Spleen (tissue), 11 donors: Measurements from ENCODE around the gene LTBR. TPM values are rescaled to one million over a fixed set of nuclear protein-coding genes. Genes with fewer than 3 reads are reported as not detected.
A peak's percentile ranks its signal among the peaks of the same experiment; 100 is the strongest.

Experiments
- DNase-seq: peaks from one replicate; pipeline ENCODE4 v3.0.0-alpha.2; 2020
- H3K27ac ChIP-seq, 8 donors: fragments of 200-600 bp; sonication (generic) in 7 of 8; 1 replicate in 4 of 8; 2 replicates in 4 of 8; pipeline versions ENCODE4 v1.5.0 to v1.8.0; 2016 to 2021; ENCODE audit warnings: inconsistent platforms in 4 of 8, mild to moderate bottlenecking in 4 of 8, moderate library complexity in 1 of 8
- H3K27me3 ChIP-seq, 7 donors: fragments of 200-600 bp; sonication (generic) in 6 of 7; replicated peaks in 1 of 7; 1 replicate in 4 of 7; 2 replicates in 3 of 7; pipeline versions ENCODE4 v1.5.0 to v1.8.0; 2016 to 2021; ENCODE audit warnings: inconsistent platforms in 3 of 7, mild to moderate bottlenecking in 1 of 7
- H3K36me3 ChIP-seq, 6 donors: fragments of 200-600 bp; sonication (generic) in 5 of 6; 1 replicate in 4 of 6; 2 replicates in 2 of 6; pipeline versions ENCODE4 v1.5.0 to v1.8.0; 2016 to 2021; ENCODE audit warnings: inconsistent platforms in 2 of 6
- H3K4me1 ChIP-seq, 6 donors: fragments of 200-600 bp; sonication (generic) in 5 of 6; 1 replicate in 3 of 6; 2 replicates in 3 of 6; pipeline versions ENCODE4 v1.5.0 to v1.8.0; 2016 to 2021; ENCODE audit warnings: inconsistent platforms in 3 of 6
- H3K4me3 ChIP-seq, 8 donors: fragments of 200-600 bp; sonication (generic) in 7 of 8; 1 replicate in 4 of 8; 2 replicates in 4 of 8; pipeline versions ENCODE4 v1.5.0 to v1.8.0; 2016 to 2021; ENCODE audit warnings: inconsistent platforms in 4 of 8, mild to moderate bottlenecking in 4 of 8, moderate library complexity in 2 of 8
- H3K9me3 ChIP-seq, 8 donors: fragments of 200-600 bp; sonication (generic) in 7 of 8; 1 replicate in 4 of 8; 2 replicates in 4 of 8; pipeline versions ENCODE4 v1.5.0 to v1.8.0; 2016 to 2021; ENCODE audit warnings: inconsistent platforms in 4 of 8
- CTCF ChIP-seq, 11 experiments: fragments of 200-600 bp in 7 of 11; fragments of 450-650 bp in 4 of 11; sonication (generic) in 4 of 11; IDR thresholded peaks in 8 of 11; conservative IDR thresholded peaks in 3 of 11; 1 replicate in 7 of 11; 2 replicates in 4 of 11; pipeline versions ENCODE4 v1.4.0 to v1.8.0; 2016 to 2021; ENCODE audit warnings: antibody characterized with exemption in 11 of 11, inconsistent platforms in 4 of 11, mild to moderate bottlenecking in 1 of 11
- POLR2A ChIP-seq, 3 donors: fragments of 450-650 bp; IDR thresholded peaks; one replicate each; pipeline ENCODE4 v1.5.1; 2017; ENCODE audit warnings: antibody characterized with exemption in 3 of 3, mild to moderate bottlenecking in 1 of 3
- POLR2AphosphoS5 ChIP-seq, 3 donors: sonication (generic); formaldehyde crosslinking; IDR thresholded peaks; one replicate each; pipeline ENCODE4 v1.5.1; 2017; ENCODE audit warnings: antibody characterized with exemption in 3 of 3
- WGBS, 5 donors: extraction: QIAGEN DNeasy Blood & Tissue Kit in 3 of 5; methylation state at CpG; one replicate each; pipeline versions ENCODE4 v1.1.5 to v1.1.7; 2013 to 2018; 5-methylcytosine and 5-hydroxymethylcytosine counted together
- intact Hi-C: fragments of 100-400 bp; cut with DNase I; formaldehyde crosslinking; loops from one replicate; pipeline ENCODE4 v1.15.0; 2023; ENCODE audit warnings: low total_unique reads
- polyA plus RNA-seq, 3 donors: library from polyadenylated mRNA; stranded (reverse); fragments of 200-250 nt; gene quantifications; one replicate each; pipeline ENCODE4 v1.2.1, GENCODE V29; 2013
- total RNA-seq, 7 donors: library from RNA; depleted of rRNA in 3 of 7; stranded (reverse); fragments of >200 nt in 3 of 7; fragmentation: NEBNext Ultra II Directional in 4 of 7; extraction: Animal tissue kit (Norgen Biotek cat#: 25700) in 4 of 7; gene quantifications; one replicate each; pipeline versions ENCODE4 v1.1.0 to v1.2.1, GENCODE V29; 2016 to 2021
- donor health status: healthy with polysubstance abuse.
- donor health status: DM: no; HTN: no; CAD: no; lungs with moderate emphysema.
- donor health status: DM: no; HTN: no; CAD: no.
- donor health status: Bipolar disorder and iron deficiency.
- donor health status: healthy.
- donor health status: DM: no; HTN: no; CAD: no.
- donor health status: DM: yes; HTN: yes; CAD: no.

LTBR gene
- total and polyA plus RNA-seq, 10 donors, result 14.4 to 155 (median 85.5) TPM

GRCh38 chr12:6358881-6359280 lies 25.1 kb upstream of the LTBR start:
- no peaks in the 10 kb centered on the region for H3K9me3 ChIP-seq
- H3K27ac ChIP-seq, result peak overlapping the region in 3 of 8 donors; percentile 26 to 55 (median 51)
- peaks cover 14 to 87% (median 41%) of the 10 kb centered on the region in 6 donors for H3K4me1 ChIP-seq
- intact Hi-C loops, result no loop called here
- no peak for TF ChIP-seq CTCF (IDR thresholded peaks at IDR 0.05 in 8 of 11, conservative IDR thresholded peaks at IDR 0.05 in 3 of 11)
- TF ChIP-seq POLR2A (IDR thresholded peaks at IDR 0.05), result no peak
- TF ChIP-seq POLR2AphosphoS5 (IDR thresholded peaks at IDR 0.05), result no peak
- no peaks in the 10 kb centered on the region for H3K36me3 ChIP-seq
- H3K27me3 ChIP-seq, result peaks cover 0 to 42% (median 0%) of the 10 kb centered on the region in 7 donors
- 46 to 76% (median 62%) methylated on average over 1 of the region's 1 CpG for WGBS, 5 donors
- H3K4me3 ChIP-seq, result no peak overlapping the region
- no peak for DNase-seq

GRCh38 chr12:6360080-6360571 lies 23.8 kb upstream of the LTBR start:
- Histone ChIP-seq H3K4me3 (no peak overlapping the region), H3K9me3 (no peaks in the 10 kb centered on the region), H3K27ac (peak overlapping the region in 2 of 8 donors; percentile 34 to 56), H3K4me1 (peaks cover 14 to 83% (median 43%) of the 10 kb centered on the region in 6 donors), H3K27me3 (peaks cover 0 to 36% (median 0%) of the 10 kb centered on the region in 7 donors), H3K36me3 (no peaks in the 10 kb centered on the region)
- TF ChIP-seq POLR2AphosphoS5 (IDR thresholded peaks at IDR 0.05) (no peak), CTCF (IDR thresholded peaks at IDR 0.05 in 8 of 11, conservative IDR thresholded peaks at IDR 0.05 in 3 of 11) (no peak), POLR2A (IDR thresholded peaks at IDR 0.05) (no peak)
- DNase-seq, result no peak
- intact Hi-C loops, result no loop called here
- WGBS, 5 donors, result 71 to 83% (median 76%) methylated on average over 7 of the region's 7 CpGs

- intact Hi-C loops, result no loop called here
- Histone ChIP-seq H3K4me1 (peaks cover 14 to 76% (median 38%) of the 10 kb centered on the region in 6 donors), H3K27me3 (peaks cover 0 to 29% (median 0%) of the 10 kb centered on the region in 7 donors), H3K36me3 (no peaks in the 10 kb centered on the region), H3K27ac (peak overlapping the region in 5 of 8 donors; percentile 45 to 97 (median 57)), H3K4me3 (no peak overlapping the region), H3K9me3 (no peaks in the 10 kb centered on the region)
- peak; percentile 44 for DNase-seq
- 69 to 75% (median 73%) methylated on average over 10 to 11 of the region's 11 CpGs for WGBS, 5 donors
- no peak for TF ChIP-seq POLR2AphosphoS5 (IDR thresholded peaks at IDR 0.05)
These were observed 23.1 kb upstream of the LTBR start for GRCh38 chr12:6360578-6361490.

- Histone ChIP-seq H3K4me3 (no peak overlapping the region), H3K27ac (peak overlapping the region in 6 of 8 donors; percentile 2 to 97 (median 52)), H3K4me1 (peaks cover 14 to 66% (median 34%) of the 10 kb centered on the region in 6 donors), H3K9me3 (no peaks in the 10 kb centered on the region), H3K27me3 (peaks cover 0 to 22% (median 0%) of the 10 kb centered on the region in 7 donors), H3K36me3 (no peaks in the 10 kb centered on the region)
- peak; percentile 79 for DNase-seq
- intact Hi-C loops, result no loop called here
- TF ChIP-seq POLR2AphosphoS5 (IDR thresholded peaks at IDR 0.05) (peak; percentile 9 to 67 (median 43)), CTCF (IDR thresholded peaks at IDR 0.05 in 8 of 11, conservative IDR thresholded peaks at IDR 0.05 in 3 of 11) (no peak)
- 59 to 76% (median 70%) methylated on average over 14 of the region's 14 CpGs for WGBS, 5 donors
These were observed 22.1 kb upstream of the LTBR start for GRCh38 chr12:6361834-6362233.
